Pericardium fibroblast (primary cell): Measurements from ENCODE around the gene BUD13. TPM values are rescaled to one million over a fixed set of nuclear protein-coding genes. Genes with fewer than 3 reads are reported as not detected.

Experiments used
- total RNA-seq: library from RNA; depleted of rRNA; stranded (reverse); fragments of >200 nt; gene quantifications from 2 replicates; pipeline ENCODE4 v1.2.3, GENCODE V29; 2015

Gene BUD13
- 3.7 and 9.3 TPM in 2 replicates for total RNA-seq

GRCh38 chr11:116772443-116773202 lies at the start of gene BUD13:
Gene BUD13 (minus strand): TSS chr11:116772987. CDS start chr11:116772964, 23 bp downstream.

GRCh38 chr11:116791813-116792143 lies 19.0 kb upstream of the BUD13 start, which contains the start of gene APOA5:
Gene APOA5 (minus strand): TSS chr11:116791879. CDS start chr11:116791860, 19 bp downstream.

GRCh38 chr11:116787786-116788486 lies 15.1 kb upstream of the BUD13 start, which contains the start of gene ZPR1:
Gene ZPR1 (minus strand): TSS chr11:116788023. CDS start chr11:116787990, 33 bp downstream.

Other genes starting within 250 kb of the BUD13 start
- gene ZPR1, start 15.0 kb upstream of the BUD13 start, total RNA-seq = 25.9 and 54.7 TPM in 2 replicates
- not detected in 2 replicates for gene APOA5, start 18.9 kb upstream of the BUD13 start, total RNA-seq
- not detected in 2 replicates for gene APOA4, start 50.3 kb upstream of the BUD13 start, total RNA-seq
- not detected in 2 replicates for gene APOC3, start 56.9 kb upstream of the BUD13 start, total RNA-seq
- 6.9 and 27.4 TPM in 2 replicates for gene APOA1, start 64.6 kb upstream of the BUD13 start, total RNA-seq